Gastrocnemius medialis (tissue), 4 donors: ENCODE data around the gene PLD5.

ENCODE experiments used
- CTCF ChIP-seq, 5 experiments: fragments of 450-650 bp in 3 of 5; fragments of 200-600 bp in 2 of 5; sonication (generic) in 2 of 5; IDR thresholded peaks in 4 of 5; conservative IDR thresholded peaks in 1 of 5; 1 replicate in 4 of 5; 2 replicates in 1 of 5; pipeline ENCODE4 v1.5.1; 2016 to 2019; ENCODE audit warnings: antibody characterized with exemption in 5 of 5, mild to moderate bottlenecking in 3 of 5, moderate library complexity in 3 of 5
- POLR2A ChIP-seq, 2 donors: fragments of 450-650 bp; IDR thresholded peaks; one replicate each; pipeline ENCODE4 v1.6.1; 2017; ENCODE audit warnings: antibody characterized with exemption in 2 of 2, mild to moderate bottlenecking in 2 of 2, moderate library complexity in 2 of 2

GRCh38 chr1:242427519-242427918, 97.0 kb downstream of the PLD5 start:
- TF ChIP-seq CTCF (IDR thresholded peaks at IDR 0.05 in 4 of 5, conservative IDR thresholded peaks at IDR 0.05 in 1 of 5) (no peak), POLR2A (IDR thresholded peaks at IDR 0.05) (no peak)
